ENCODE results near the gene PKDCC. TPM values are rescaled to one million over a fixed set of nuclear protein-coding genes. Genes with fewer than 3 reads are reported as not detected.
A peak's percentile ranks its signal among the peaks of the same experiment; 100 is the strongest.

The PKDCC gene
- total and polyA plus RNA-seq, 2 of the 13 experiments (the other 11 are each of a cell fraction or from before 2014, with no cell fraction given): 52.6 to 58.8 TPM

DNA sequence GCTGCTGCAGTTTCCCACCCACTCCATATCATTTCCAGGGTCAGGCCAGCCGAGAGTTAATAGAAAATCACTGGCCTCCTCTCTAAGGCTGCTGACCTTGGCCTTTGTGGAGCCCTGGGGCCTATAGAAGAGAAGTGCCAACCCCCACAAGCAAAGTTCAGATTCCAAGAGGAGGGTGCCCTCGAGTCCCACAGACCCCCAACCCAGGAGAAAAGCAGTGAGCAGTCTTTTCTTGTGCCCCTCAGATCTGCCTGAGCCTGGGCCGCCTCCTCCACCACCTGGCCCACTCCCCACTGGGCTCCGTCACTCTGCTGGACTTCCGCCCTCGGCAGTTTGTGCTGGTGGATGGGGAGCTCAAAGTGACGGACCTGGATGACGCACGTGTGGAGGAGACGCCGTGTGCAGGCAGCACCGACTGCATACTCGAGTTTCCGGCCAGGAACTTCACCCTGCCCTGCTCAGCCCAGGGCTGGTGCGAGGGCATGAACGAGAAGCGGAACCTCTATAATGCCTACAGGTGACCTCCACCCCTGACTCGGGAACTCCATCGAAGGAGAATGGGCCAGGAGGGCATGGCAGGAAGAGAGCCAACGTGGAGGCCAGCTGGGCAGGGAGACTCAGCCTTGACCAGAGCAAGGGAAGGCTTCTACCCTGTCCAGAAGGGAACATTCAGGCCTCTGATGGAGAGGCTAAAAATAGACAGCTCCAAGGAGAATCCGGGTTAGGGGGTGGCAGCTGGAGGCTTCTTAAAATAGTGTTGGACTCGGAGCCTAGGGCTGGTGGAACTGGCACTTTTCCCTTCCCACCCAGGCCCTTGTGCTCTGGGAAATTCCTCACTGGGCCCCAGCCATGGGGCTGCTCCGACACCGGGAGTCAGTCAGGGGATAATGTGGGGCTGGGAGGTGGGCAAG, 6.2 kb downstream of the PKDCC start (continued):
- TF ChIP-seq, protein P1, sequence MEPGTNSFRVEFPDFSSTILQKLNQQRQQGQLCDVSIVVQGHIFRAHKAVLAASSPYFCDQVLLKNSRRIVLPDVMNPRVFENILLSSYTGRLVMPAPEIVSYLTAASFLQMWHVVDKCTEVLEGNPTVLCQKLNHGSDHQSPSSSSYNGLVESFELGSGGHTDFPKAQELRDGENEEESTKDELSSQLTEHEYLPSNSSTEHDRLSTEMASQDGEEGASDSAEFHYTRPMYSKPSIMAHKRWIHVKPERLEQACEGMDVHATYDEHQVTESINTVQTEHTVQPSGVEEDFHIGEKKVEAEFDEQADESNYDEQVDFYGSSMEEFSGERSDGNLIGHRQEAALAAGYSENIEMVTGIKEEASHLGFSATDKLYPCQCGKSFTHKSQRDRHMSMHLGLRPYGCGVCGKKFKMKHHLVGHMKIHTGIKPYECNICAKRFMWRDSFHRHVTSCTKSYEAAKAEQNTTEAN (CRISPR knock-in tag; conservative IDR thresholded peaks at IDR 0.05): no peak
- TF ChIP-seq, protein P2, sequence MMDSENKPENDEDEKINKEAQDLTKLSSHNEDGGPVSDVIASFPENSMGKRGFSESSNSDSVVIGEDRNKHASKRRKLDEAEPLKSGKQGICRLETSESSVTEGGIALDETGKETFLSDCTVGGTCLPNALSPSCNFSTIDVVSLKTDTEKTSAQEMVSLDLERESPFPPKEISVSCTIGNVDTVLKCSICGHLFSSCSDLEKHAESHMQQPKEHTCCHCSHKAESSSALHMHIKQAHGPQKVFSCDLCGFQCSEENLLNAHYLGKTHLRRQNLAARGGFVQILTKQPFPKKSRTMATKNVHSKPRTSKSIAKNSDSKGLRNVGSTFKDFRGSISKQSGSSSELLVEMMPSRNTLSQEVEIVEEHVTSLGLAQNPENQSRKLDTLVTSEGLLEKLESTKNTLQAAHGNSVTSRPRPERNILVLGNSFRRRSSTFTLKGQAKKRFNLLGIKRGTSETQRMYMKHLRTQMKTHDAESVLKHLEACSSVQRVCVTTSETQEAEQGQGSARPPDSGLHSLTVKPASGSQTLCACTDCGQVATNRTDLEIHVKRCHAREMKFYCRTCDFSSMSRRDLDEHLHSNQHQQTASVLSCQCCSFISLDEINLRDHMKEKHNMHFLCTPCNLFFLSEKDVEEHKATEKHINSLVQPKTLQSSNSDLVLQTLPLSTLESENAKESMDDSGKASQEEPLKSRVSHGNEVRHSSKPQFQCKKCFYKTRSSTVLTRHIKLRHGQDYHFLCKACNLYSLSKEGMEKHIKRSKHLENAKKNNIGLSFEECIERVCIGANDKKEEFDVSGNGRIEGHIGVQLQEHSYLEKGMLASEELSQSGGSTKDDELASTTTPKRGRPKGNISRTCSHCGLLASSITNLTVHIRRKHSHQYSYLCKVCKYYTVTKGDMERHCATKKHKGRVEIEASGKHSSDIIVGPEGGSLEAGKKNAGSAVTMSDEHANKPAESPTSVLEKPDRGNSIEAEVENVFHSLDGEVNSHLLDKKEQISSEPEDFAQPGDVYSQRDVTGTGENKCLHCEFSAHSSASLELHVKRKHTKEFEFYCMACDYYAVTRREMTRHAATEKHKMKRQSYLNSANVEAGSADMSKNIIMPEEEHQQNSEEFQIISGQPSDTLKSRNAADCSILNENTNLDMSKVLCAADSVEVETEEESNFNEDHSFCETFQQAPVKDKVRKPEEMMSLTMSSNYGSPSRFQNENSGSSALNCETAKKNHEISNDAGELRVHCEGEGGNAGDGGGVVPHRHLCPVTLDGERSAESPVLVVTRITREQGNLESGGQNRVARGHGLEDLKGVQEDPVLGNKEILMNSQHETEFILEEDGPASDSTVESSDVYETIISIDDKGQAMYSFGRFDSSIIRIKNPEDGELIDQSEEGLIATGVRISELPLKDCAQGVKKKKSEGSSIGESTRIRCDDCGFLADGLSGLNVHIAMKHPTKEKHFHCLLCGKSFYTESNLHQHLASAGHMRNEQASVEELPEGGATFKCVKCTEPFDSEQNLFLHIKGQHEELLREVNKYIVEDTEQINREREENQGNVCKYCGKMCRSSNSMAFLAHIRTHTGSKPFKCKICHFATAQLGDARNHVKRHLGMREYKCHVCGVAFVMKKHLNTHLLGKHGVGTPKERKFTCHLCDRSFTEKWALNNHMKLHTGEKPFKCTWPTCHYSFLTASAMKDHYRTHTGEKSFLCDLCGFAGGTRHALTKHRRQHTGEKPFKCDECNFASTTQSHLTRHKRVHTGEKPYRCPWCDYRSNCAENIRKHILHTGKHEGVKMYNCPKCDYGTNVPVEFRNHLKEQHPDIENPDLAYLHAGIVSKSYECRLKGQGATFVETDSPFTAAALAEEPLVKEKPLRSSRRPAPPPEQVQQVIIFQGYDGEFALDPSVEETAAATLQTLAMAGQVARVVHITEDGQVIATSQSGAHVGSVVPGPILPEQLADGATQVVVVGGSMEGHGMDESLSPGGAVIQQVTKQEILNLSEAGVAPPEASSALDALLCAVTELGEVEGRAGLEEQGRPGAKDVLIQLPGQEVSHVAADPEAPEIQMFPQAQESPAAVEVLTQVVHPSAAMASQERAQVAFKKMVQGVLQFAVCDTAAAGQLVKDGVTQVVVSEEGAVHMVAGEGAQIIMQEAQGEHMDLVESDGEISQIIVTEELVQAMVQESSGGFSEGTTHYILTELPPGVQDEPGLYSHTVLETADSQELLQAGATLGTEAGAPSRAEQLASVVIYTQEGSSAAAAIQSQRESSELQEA (CRISPR knock-in tag; IDR thresholded peaks at IDR 0.05; ENCODE audit: not compliant biosample characterization): no peak
- no peak for TF ChIP-seq SMC3 (IDR thresholded peaks at IDR 0.05; ENCODE audit: low read length)
- TF ChIP-seq, protein P3, sequence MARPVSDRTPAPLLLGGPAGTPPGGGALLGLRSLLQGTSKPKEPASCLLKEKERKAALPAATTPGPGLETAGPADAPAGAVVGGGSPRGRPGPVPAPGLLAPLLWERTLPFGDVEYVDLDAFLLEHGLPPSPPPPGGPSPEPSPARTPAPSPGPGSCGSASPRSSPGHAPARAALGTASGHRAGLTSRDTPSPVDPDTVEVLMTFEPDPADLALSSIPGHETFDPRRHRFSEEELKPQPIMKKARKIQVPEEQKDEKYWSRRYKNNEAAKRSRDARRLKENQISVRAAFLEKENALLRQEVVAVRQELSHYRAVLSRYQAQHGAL (CRISPR knock-in tag; IDR thresholded peaks at IDR 0.05; ENCODE audit: not compliant biosample characterization): no peak
- TF ChIP-seq NAIF1 (CRISPR knock-in tag; IDR thresholded peaks at IDR 0.05; ENCODE audit: borderline replicate concordance): no peak
- TF ChIP-seq HMG20B (CRISPR knock-in tag; conservative IDR thresholded peaks at IDR 0.05): peak; percentile 93
- TF ChIP-seq RBAK (CRISPR knock-in tag; IDR thresholded peaks at IDR 0.05): no peak
- TF ChIP-seq RBM39 (IDR thresholded peaks at IDR 0.05; ENCODE audit: low read depth, low read length, poor library complexity, severe bottlenecking): no peak
- TF ChIP-seq, protein P4, sequence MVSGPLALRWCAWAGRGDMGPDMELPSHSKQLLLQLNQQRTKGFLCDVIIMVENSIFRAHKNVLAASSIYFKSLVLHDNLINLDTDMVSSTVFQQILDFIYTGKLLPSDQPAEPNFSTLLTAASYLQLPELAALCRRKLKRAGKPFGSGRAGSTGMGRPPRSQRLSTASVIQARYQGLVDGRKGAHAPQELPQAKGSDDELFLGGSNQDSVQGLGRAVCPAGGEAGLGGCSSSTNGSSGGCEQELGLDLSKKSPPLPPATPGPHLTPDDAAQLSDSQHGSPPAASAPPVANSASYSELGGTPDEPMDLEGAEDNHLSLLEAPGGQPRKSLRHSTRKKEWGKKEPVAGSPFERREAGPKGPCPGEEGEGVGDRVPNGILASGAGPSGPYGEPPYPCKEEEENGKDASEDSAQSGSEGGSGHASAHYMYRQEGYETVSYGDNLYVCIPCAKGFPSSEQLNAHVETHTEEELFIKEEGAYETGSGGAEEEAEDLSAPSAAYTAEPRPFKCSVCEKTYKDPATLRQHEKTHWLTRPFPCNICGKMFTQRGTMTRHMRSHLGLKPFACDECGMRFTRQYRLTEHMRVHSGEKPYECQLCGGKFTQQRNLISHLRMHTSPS (CRISPR knock-in tag; IDR thresholded peaks at IDR 0.05; ENCODE audit: low read depth): no peak
- no peak; the same call in 1 of the 2 replicates for TF ChIP-seq ZFP90 (CRISPR knock-in tag; IDR thresholded peaks at IDR 0.05; ENCODE audit: borderline replicate concordance)
- no peak for TF ChIP-seq RFXANK (CRISPR knock-in tag; IDR thresholded peaks at IDR 0.05)
- TF ChIP-seq SP5 (CRISPR knock-in tag; IDR thresholded peaks at IDR 0.05; ENCODE audit: borderline replicate concordance, low read depth): no peak
- no peak for TF ChIP-seq TP53 (CRISPR knock-in tag; conservative IDR thresholded peaks at IDR 0.05)
- TF ChIP-seq THAP11 (CRISPR knock-in tag; IDR thresholded peaks at IDR 0.05): peak; percentile 45; the same call in 1 of the 2 replicates
- no peak for TF ChIP-seq ZNF577 (CRISPR knock-in tag; IDR thresholded peaks at IDR 0.05; ENCODE audit: borderline replicate concordance, low read depth)
- 0 out of 2 replicates have a peak, but pooled peaks have one; percentile 68 for TF ChIP-seq KDM3A (CRISPR knock-in tag; IDR thresholded peaks at IDR 0.05; ENCODE audit: low read depth)

All from HepG2 (cell line).